Osteoblast (primary cell): Measurements from ENCODE around the gene AP1M1. TPM values are rescaled to one million over a fixed set of nuclear protein-coding genes. Genes with fewer than 3 reads are reported as not detected.

Experiments
- DNase-seq: peaks from one replicate; pipeline ENCODE4 v3.0.0; 2011; ENCODE audit warnings: low spot score, mixed read lengths; ENCODE audit not compliant: insufficient read length; ENCODE audit errors: missing footprints
- H2AFZ ChIP-seq: 2 replicates; pipeline ENCODE4 v1.6.0; 2011; ENCODE audit warnings: mild to moderate bottlenecking, low read length
- H3K27ac ChIP-seq: 2 replicates; pipeline ENCODE4 v1.5.1; 2011; ENCODE audit warnings: mild to moderate bottlenecking, low read depth, low read length, moderate library complexity
- H3K27me3 ChIP-seq: 2 replicates; pipeline ENCODE4 v1.6.0; 2012; ENCODE audit warnings: mild to moderate bottlenecking, control low read depth, inconsistent platforms, low read length, moderate library complexity; ENCODE audit not compliant: insufficient read depth
- H3K36me3 ChIP-seq: 2 replicates; pipeline ENCODE4 v1.5.1; 2011; ENCODE audit warnings: mild to moderate bottlenecking, low read length, control low read depth, moderate library complexity; ENCODE audit not compliant: insufficient read depth
- H3K4me1 ChIP-seq: 2 replicates; pipeline ENCODE4 v1.5.1; 2011; ENCODE audit warnings: mild to moderate bottlenecking, low read length, control low read depth, moderate library complexity; ENCODE audit not compliant: insufficient read depth
- H3K4me2 ChIP-seq: 2 replicates; pipeline ENCODE4 v1.6.0; 2011; ENCODE audit warnings: mild to moderate bottlenecking, low read length; ENCODE audit not compliant: insufficient read depth
- H3K4me3 ChIP-seq: fragments of 200-600 bp; sonication (generic); 3 replicates; pipeline ENCODE4 v1.5.1; 2012; ENCODE audit warnings: mild to moderate bottlenecking, low read length, inconsistent platforms; ENCODE audit not compliant: insufficient read depth
- H3K79me2 ChIP-seq: 2 replicates; pipeline ENCODE4 v1.6.0; 2012; ENCODE audit warnings: mild to moderate bottlenecking, low read length, control low read depth, inconsistent platforms; ENCODE audit not compliant: insufficient read depth
- H3K9me3 ChIP-seq: 2 replicates; pipeline ENCODE4 v1.5.1; 2011; ENCODE audit warnings: low read depth, low read length, control low read depth
- H4K20me1 ChIP-seq: 2 replicates; pipeline ENCODE4 v1.6.0; 2012; ENCODE audit warnings: mild to moderate bottlenecking, low read length, control low read depth; ENCODE audit not compliant: insufficient read depth
- total RNA-seq: library from RNA; depleted of rRNA; stranded (reverse); fragments of >200 nt; gene quantifications from 2 replicates; pipeline ENCODE4 v1.2.3, GENCODE V29; 2012
- TF ChIP-seq, protein P1 (sequence below): IDR thresholded peaks from 2 replicates; pipeline ENCODE4 v1.5.1; 2011; ENCODE audit warnings: mild to moderate bottlenecking, low read depth, low read length, moderate library complexity; ENCODE audit errors: extremely low read depth

Gene AP1M1
- total RNA-seq, 1 donor: 52.1 TPM

DNA sequence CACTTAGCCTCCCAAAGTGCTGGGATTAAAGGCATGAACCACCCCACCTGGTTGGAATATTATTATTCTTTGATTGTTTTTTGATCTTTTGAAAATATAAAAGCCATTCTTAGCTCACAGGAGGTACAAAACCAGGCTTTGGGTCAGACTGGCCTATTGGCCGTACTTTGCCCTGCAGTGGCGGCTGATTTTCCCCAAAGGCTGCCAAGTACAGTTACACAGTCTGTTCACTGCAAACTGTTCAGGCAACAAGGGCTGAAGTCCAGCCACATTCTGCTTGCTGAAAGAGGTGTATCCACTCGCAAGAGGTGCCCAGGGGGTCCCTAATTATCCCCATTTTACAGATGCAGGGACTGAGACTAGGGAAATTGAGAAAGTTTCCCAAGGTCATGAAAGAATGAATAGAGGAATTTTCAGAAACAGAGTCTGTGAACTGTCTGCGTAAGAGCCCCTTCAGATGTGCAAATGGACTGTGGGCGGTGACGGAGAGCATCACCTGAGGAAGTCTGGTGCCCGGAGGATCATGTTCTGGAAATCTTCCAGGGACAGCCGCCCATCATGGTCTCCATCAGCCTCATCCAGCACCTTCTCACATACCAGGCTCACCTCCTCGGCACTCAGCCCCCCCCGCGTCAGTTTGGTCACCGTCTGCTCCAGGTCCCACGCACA lies 33.4 kb upstream of the AP1M1 start:
- peaks cover 16% of the 10 kb centered on the region for H3K4me1 ChIP-seq
- TF ChIP-seq, protein P1, sequence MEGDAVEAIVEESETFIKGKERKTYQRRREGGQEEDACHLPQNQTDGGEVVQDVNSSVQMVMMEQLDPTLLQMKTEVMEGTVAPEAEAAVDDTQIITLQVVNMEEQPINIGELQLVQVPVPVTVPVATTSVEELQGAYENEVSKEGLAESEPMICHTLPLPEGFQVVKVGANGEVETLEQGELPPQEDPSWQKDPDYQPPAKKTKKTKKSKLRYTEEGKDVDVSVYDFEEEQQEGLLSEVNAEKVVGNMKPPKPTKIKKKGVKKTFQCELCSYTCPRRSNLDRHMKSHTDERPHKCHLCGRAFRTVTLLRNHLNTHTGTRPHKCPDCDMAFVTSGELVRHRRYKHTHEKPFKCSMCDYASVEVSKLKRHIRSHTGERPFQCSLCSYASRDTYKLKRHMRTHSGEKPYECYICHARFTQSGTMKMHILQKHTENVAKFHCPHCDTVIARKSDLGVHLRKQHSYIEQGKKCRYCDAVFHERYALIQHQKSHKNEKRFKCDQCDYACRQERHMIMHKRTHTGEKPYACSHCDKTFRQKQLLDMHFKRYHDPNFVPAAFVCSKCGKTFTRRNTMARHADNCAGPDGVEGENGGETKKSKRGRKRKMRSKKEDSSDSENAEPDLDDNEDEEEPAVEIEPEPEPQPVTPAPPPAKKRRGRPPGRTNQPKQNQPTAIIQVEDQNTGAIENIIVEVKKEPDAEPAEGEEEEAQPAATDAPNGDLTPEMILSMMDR: no peak
- H3K4me3 ChIP-seq: no peak overlapping the region
- no peaks in the 10 kb centered on the region for H3K79me2 ChIP-seq
- H3K27ac ChIP-seq: no peak overlapping the region
- no peak for DNase-seq
- H3K4me2 ChIP-seq: no peak overlapping the region
- no peaks in the 10 kb centered on the region for H4K20me1 ChIP-seq
- H3K9me3 ChIP-seq: no peaks in the 10 kb centered on the region
- H3K27me3 ChIP-seq: no peaks in the 10 kb centered on the region
- H3K36me3 ChIP-seq: no peaks in the 10 kb centered on the region
- H2AFZ ChIP-seq: no peak overlapping the region

DNA sequence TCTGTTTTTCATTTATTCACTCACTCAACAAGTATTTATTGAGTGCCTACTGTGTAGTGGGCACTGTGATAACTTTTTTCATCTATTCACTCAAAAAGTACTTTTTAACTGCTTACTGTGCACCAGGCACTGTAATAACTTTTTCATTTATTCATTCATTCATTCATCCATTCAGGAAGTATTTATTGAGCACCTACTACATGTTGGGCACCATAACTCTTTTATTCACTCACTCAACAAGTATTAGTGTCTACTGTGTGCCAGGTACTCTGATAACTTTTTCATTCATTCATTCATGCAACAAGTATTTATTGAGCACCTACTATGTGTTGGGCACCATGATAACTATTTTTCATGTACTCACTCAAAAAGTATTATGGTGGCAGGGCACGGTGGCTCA lies 31.3 kb upstream of the AP1M1 start:
- H3K36me3 ChIP-seq: no peaks in the 10 kb centered on the region
- H3K9me3 ChIP-seq: no peaks in the 10 kb centered on the region
- H2AFZ ChIP-seq: no peak overlapping the region
- TF ChIP-seq, protein P1: no peak
- no peaks in the 10 kb centered on the region for H4K20me1 ChIP-seq
- H3K4me2 ChIP-seq: no peak overlapping the region
- H3K27ac ChIP-seq: no peak overlapping the region
- no peak for DNase-seq
- H3K27me3 ChIP-seq: no peaks in the 10 kb centered on the region
- peaks cover 5% of the 10 kb centered on the region for H3K4me1 ChIP-seq
- no peaks in the 10 kb centered on the region for H3K79me2 ChIP-seq
- no peak overlapping the region for H3K4me3 ChIP-seq

DNA sequence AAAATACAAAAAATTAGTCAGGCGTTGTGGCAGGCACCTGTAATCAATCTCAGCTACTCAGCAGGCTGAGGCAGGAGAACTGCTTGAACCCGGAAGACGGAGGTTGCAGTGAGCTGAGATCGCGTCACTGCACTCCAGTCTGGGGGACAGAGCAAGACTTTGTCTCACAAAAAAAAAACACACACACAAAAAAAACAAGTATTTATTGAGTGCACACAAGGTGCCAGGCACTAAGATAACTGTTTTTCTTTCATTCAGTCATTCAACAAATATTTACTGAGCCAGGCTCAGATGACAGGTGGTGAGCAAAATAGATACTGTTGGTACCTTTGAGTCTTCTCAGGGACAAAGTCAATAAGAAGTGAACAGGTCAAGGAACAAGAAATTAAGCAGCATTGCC lies 30.7 kb upstream of the AP1M1 start:
- DNase-seq: no peak
- no peak overlapping the region for H3K27ac ChIP-seq
- H4K20me1 ChIP-seq: no peaks in the 10 kb centered on the region
- TF ChIP-seq, protein P1: no peak
- no peak overlapping the region for H3K4me2 ChIP-seq
- no peaks in the 10 kb centered on the region for H3K36me3 ChIP-seq
- H3K79me2 ChIP-seq: no peaks in the 10 kb centered on the region
- H3K9me3 ChIP-seq: no peaks in the 10 kb centered on the region
- H3K4me3 ChIP-seq: no peak overlapping the region
- H3K4me1 ChIP-seq: no peaks in the 10 kb centered on the region
- H3K27me3 ChIP-seq: no peaks in the 10 kb centered on the region
- no peak overlapping the region for H2AFZ ChIP-seq

DNA sequence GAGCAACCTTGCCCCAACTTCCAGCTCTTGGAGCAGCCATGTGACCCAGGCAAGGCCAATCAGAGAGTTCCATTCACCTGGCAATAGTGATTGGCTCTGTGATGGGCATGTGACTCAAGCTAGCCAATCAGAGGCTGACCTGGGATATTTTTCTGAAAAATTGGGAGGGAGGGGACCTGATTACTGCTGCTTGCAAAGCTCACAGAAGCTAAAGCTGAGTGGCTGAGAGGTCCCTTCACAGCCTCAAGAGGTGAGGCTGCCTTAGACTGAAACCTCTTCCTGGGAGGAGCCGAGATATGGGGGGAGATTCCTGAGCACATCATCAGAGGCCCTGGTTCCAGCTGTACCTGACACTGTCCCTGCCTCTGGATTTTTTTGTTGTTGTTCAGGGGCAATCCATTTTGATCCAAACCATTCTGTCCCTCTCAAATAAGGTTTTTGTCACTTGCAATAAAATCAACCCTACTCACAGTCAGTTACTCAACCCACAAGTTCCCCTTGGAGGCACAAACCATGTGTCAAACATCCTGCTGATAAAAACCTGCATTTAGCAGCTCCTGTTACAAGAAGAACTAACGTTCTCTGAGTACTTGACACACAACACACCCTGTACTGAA lies 29.1 kb upstream of the AP1M1 start:
- Histone ChIP-seq H3K27me3 (no peaks in the 10 kb centered on the region), H4K20me1 (no peaks in the 10 kb centered on the region), H3K4me1 (no peaks in the 10 kb centered on the region), H3K36me3 (no peaks in the 10 kb centered on the region), H3K79me2 (no peaks in the 10 kb centered on the region), H2AFZ (no peak overlapping the region), H3K4me2 (no peak overlapping the region), H3K4me3 (no peak overlapping the region), H3K9me3 (no peaks in the 10 kb centered on the region), H3K27ac (no peak overlapping the region)
- peak; percentile 69 for DNase-seq
- TF ChIP-seq, protein P1: no peak
